PC-3 (cell line): ENCODE data around the gene VPS37C. TPM values are rescaled to one million over a fixed set of nuclear protein-coding genes. Genes with fewer than 3 reads are reported as not detected.

Experiments used
- ATAC-seq: fragments of 200-7000 bp; cut with Tn5 transposase; 2 replicates; pipeline ENCODE4 v1.9.1; 2020; ENCODE audit warnings: mild to moderate bottlenecking, moderate library complexity
- BruUV-seq: library from RNA; stranded (reverse); fragments of 400-500 nt; replicated peaks from 2 replicates; lab custom pipeline; 2021; lab: Mats Ljungman, UMichigan
- CTCF ChIA-PET: fragments of 300-600 bp; sonication (Branson Sonifier 250); formaldehyde crosslinking; loops from one replicate; lab custom pipeline; 2022; ENCODE audit warnings: antibody characterized with exemption; lab: Charles Lee
- POLR2A ChIA-PET: fragments of 300-600 bp; sonication (Branson Sonifier 250); formaldehyde crosslinking; loops from one replicate; lab custom pipeline; 2022; ENCODE audit warnings: antibody characterized with exemption; ENCODE audit not compliant: unreplicated experiment; lab: Charles Lee
- DNase-seq: peaks from one replicate; pipeline ENCODE4 v3.0.0-alpha.2; 2015
- H2AFZ ChIP-seq: fragments of 300-600 bp; sonication (generic); 2 replicates; pipeline ENCODE4 v1.6.0; 2016; ENCODE audit warnings: antibody characterized with exemption, low read length
- H3F3A ChIP-seq: fragments of 300-600 bp; sonication (generic); one replicate; pipeline ENCODE4 v1.6.0; 2017; ENCODE audit warnings: antibody characterized with exemption, low read length, control low read depth, mild to moderate bottlenecking; ENCODE audit not compliant: unreplicated experiment
- H3K27ac ChIP-seq: fragments of 300-600 bp; sonication (generic); 2 replicates; pipeline ENCODE4 v1.5.1; 2016; ENCODE audit warnings: mild to moderate bottlenecking, low read length
- H3K27me3 ChIP-seq: fragments of 300-600 bp; sonication (generic); 2 replicates; pipeline ENCODE4 v1.6.1; 2016; ENCODE audit warnings: low read length, mixed read lengths
- H3K36me3 ChIP-seq: fragments of 300-600 bp; sonication (generic); 2 replicates; pipeline ENCODE4 v1.6.1; 2016; ENCODE audit warnings: low read depth, mixed run types, low read length, mixed read lengths
- H3K4me1 ChIP-seq: fragments of 300-600 bp; sonication (generic); 2 replicates; pipeline ENCODE4 v1.5.1; 2016; ENCODE audit warnings: low read length; ENCODE audit not compliant: insufficient read depth
- H3K4me2 ChIP-seq: fragments of 300-600 bp; sonication (generic); 2 replicates; pipeline ENCODE4 v1.6.0; 2016; ENCODE audit warnings: low read length
- H3K4me3 ChIP-seq: fragments of 300-600 bp; sonication (generic); 2 replicates; pipeline ENCODE4 v1.5.1; 2016; ENCODE audit warnings: mild to moderate bottlenecking, low read length, mixed read lengths
- H3K79me2 ChIP-seq: fragments of 300-600 bp; sonication (generic); 2 replicates; pipeline ENCODE4 v1.6.1; 2017; ENCODE audit warnings: low read length, mixed read lengths
- H3K9ac ChIP-seq: fragments of 300-600 bp; sonication (generic); 2 replicates; pipeline ENCODE4 v1.6.0; 2016; ENCODE audit warnings: mild to moderate bottlenecking, low read length
- H3K9me2 ChIP-seq: fragments of 300-600 bp; sonication (generic); replicated peaks from 2 replicates; pipeline ENCODE4 v1.6.1; 2016; ENCODE audit warnings: mixed run types, low read length, mixed read lengths
- H3K9me3 ChIP-seq: fragments of 300-600 bp; sonication (generic); 2 replicates; pipeline ENCODE4 v1.6.1; 2016; ENCODE audit warnings: low read length, mixed read lengths
- H4K20me1 ChIP-seq: fragments of 300-600 bp; sonication (generic); 2 replicates; pipeline ENCODE4 v1.6.1; 2016; ENCODE audit warnings: low read length, mixed read lengths
- CTCF ChIP-seq: fragments of 300-600 bp; sonication (generic); conservative IDR thresholded peaks from 2 replicates; pipeline ENCODE4 v1.5.1; 2017; ENCODE audit warnings: antibody characterized with exemption, low read depth, mild to moderate bottlenecking, low read length
- EZH2 ChIP-seq: fragments of 300-600 bp; sonication (generic); IDR thresholded peaks from one replicate; pipeline ENCODE4 v1.6.1; 2017; ENCODE audit warnings: antibody characterized with exemption, mild to moderate bottlenecking, low read length; ENCODE audit not compliant: unreplicated experiment
- EZH2phosphoT487 ChIP-seq: fragments of 300-600 bp; sonication (generic); IDR thresholded peaks from 2 replicates; pipeline ENCODE4 v1.6.1; 2018; ENCODE audit warnings: mild to moderate bottlenecking, antibody characterized with exemption, low read length, borderline replicate concordance
- intact Hi-C: fragments of 100-400 bp; cut with micrococcal nuclease; formaldehyde crosslinking; loops from 2 replicates; pipeline ENCODE4 v1.9.0; 2023
- total RNA-seq: library from RNA; depleted of rRNA; stranded (reverse); fragments of >200 nt; gene quantifications from 2 replicates; pipeline ENCODE4 v1.2.3, GENCODE V29; 2014

The VPS37C gene
- total RNA-seq, 1 experiment from 2014 or later = 28.9 TPM

GRCh38 chr11:61110255-61111049 is 50.8 kb downstream of the VPS37C start:
- CTCF ChIA-PET = no interaction called here

GRCh38 chr11:61109671-61110070 is 51.6 kb downstream of the VPS37C start:
- no peaks in the 10 kb centered on the region for H4K20me1 ChIP-seq
- TF ChIP-seq EZH2phosphoT487 (no peak), EZH2 (no peak), CTCF (no peak)
- no peak for DNase-seq
- no peak overlapping the region for H3K4me2 ChIP-seq
- no peaks in the 10 kb centered on the region for H3K9me3 ChIP-seq
- H3K9ac ChIP-seq = no peak overlapping the region
- CTCF ChIA-PET = no interaction called here
- BruUV-seq = no TSS peak
- POLR2A ChIA-PET = no interaction called here
- intact Hi-C loops = no loop called here
- H3K9me2 ChIP-seq = no peaks in the 10 kb centered on the region
- no peak overlapping the region for H2AFZ ChIP-seq
- H3K27ac ChIP-seq = no peak overlapping the region
- H3K4me3 ChIP-seq = no peak overlapping the region
- no peaks in the 10 kb centered on the region for H3K27me3 ChIP-seq
- H3K4me1 ChIP-seq = no peaks in the 10 kb centered on the region
- H3K79me2 ChIP-seq = no peaks in the 10 kb centered on the region
- H3F3A ChIP-seq = no peaks in the 10 kb centered on the region
- no peak for ATAC-seq
- H3K36me3 ChIP-seq = no peaks in the 10 kb centered on the region

More at GRCh38 chr11:61110255-61111049, 50.8 kb downstream of the VPS37C start:
- Histone ChIP-seq H3K27ac (no peak overlapping the region), H3K27me3 (no peaks in the 10 kb centered on the region), H3K9me2 (no peaks in the 10 kb centered on the region), H3K79me2 (no peaks in the 10 kb centered on the region), H4K20me1 (no peaks in the 10 kb centered on the region), H3K36me3 (no peaks in the 10 kb centered on the region), H3F3A (no peaks in the 10 kb centered on the region), H3K9me3 (no peaks in the 10 kb centered on the region), H3K4me3 (no peak overlapping the region), H3K4me1 (no peaks in the 10 kb centered on the region), H2AFZ (no peak overlapping the region), H3K9ac (no peak overlapping the region), H3K4me2 (no peak overlapping the region)
- ATAC-seq (no peak), DNase-seq (no peak)
- POLR2A ChIA-PET = no interaction called here
- no peak for TF ChIP-seq CTCF
- no peak for TF ChIP-seq EZH2phosphoT487
- no peak for TF ChIP-seq EZH2
- BruUV-seq = no TSS peak
- intact Hi-C loops = no loop called here

- no peaks in the 10 kb centered on the region for H3K9me2 ChIP-seq
- H3K27ac ChIP-seq = no peak overlapping the region
- ChIA-PET POLR2A (no interaction called here), CTCF (no interaction called here)
- intact Hi-C loops = no loop called here
- no peaks in the 10 kb centered on the region for H3K36me3 ChIP-seq
- H3K27me3 ChIP-seq = no peaks in the 10 kb centered on the region
- H2AFZ ChIP-seq = no peak overlapping the region
- H3K9ac ChIP-seq = no peak overlapping the region
- H3K4me2 ChIP-seq = no peak overlapping the region
- TF ChIP-seq EZH2phosphoT487 = no peak
- no peaks in the 10 kb centered on the region for H3K79me2 ChIP-seq
- no peaks in the 10 kb centered on the region for H4K20me1 ChIP-seq
- BruUV-seq = no TSS peak
- no peaks in the 10 kb centered on the region for H3F3A ChIP-seq
- H3K4me3 ChIP-seq = no peak overlapping the region
- ATAC-seq (no peak), DNase-seq (no peak)
- H3K4me1 ChIP-seq = no peaks in the 10 kb centered on the region
- H3K9me3 ChIP-seq = no peaks in the 10 kb centered on the region
These were observed 52.2 kb downstream of the VPS37C start for GRCh38 chr11:61108847-61109585.
